Sigmoid colon (tissue), 4 donors: ENCODE measurements around the gene EMP3.

Source experiments
- CTCF ChIP-seq, 4 experiments: fragments of 450-650 bp in 3 of 4; fragments of 200-600 bp in 1 of 4; IDR thresholded peaks; one replicate each; pipeline ENCODE4 v1.5.1; 2016 to 2019; ENCODE audit warnings: antibody characterized with exemption in 4 of 4, mild to moderate bottlenecking in 3 of 4, moderate library complexity in 2 of 4
- POLR2AphosphoS5 ChIP-seq, 4 donors: sonication (generic); formaldehyde crosslinking; IDR thresholded peaks; one replicate each; pipeline ENCODE4 v1.6.1; 2017; ENCODE audit warnings: antibody characterized with exemption in 4 of 4

GRCh38 chr19:48354332-48354992 is 29.1 kb downstream of the EMP3 start:
- TF ChIP-seq CTCF (IDR thresholded peaks at IDR 0.05) (no peak), POLR2AphosphoS5 (IDR thresholded peaks at IDR 0.05) (no peak)
